ENCODE results near the gene SH3BP1. TPM values are rescaled to one million over a fixed set of nuclear protein-coding genes. Genes with fewer than 3 reads are reported as not detected.

SH3BP1 gene
- polyA plus RNA-seq, 2 of the 4 experiments (the other 2 are of a cell fraction): 1.8 to 2.7 TPM

GRCh38 chr22:37657590-37658132 lies 18.2 kb downstream of the SH3BP1 start:
- H3K9me3 ChIP-seq: no peaks in the 10 kb centered on the region
- POLR2A ChIA-PET: interaction anchor here (0.8 to 2.6 kb wide), 12 partner anchors 14 to 149 kb away, joined by 3 to 31 read pairs (median 5); partner anchors contain the start of genes GCAT, LGALS1 and NOL12
- H3K4me1 ChIP-seq: peaks cover 15% of the 10 kb centered on the region
- TF ChIP-seq CBX2 (IDR thresholded peaks at IDR 0.05; ENCODE audit: borderline replicate concordance, low read depth): no peak
- TF ChIP-seq MAZ (IDR thresholded peaks at IDR 0.05; ENCODE audit: borderline replicate concordance, low read depth, low read length): no peak
- TF ChIP-seq NPAS2 (CRISPR knock-in tag; IDR thresholded peaks at IDR 0.05; ENCODE audit: borderline replicate concordance): no peak
- no peak for TF ChIP-seq FOXS1 (CRISPR knock-in tag; IDR thresholded peaks at IDR 0.05)
- TF ChIP-seq RCOR1 (IDR thresholded peaks at IDR 0.05; ENCODE audit: low read depth, low read length): no peak
- no peak for TF ChIP-seq ZC3H11A (IDR thresholded peaks at IDR 0.05)
- TF ChIP-seq EHF (CRISPR knock-in tag; IDR thresholded peaks at IDR 0.05): no peak
- no peak for TF ChIP-seq HDAC2 (IDR thresholded peaks at IDR 0.05)
- TF ChIP-seq, protein P1, sequence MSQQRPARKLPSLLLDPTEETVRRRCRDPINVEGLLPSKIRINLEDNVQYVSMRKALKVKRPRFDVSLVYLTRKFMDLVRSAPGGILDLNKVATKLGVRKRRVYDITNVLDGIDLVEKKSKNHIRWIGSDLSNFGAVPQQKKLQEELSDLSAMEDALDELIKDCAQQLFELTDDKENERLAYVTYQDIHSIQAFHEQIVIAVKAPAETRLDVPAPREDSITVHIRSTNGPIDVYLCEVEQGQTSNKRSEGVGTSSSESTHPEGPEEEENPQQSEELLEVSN (IDR thresholded peaks at IDR 0.05; ENCODE audit: borderline replicate concordance, low read depth): no peak
- no peak for TF ChIP-seq RAD21 (conservative IDR thresholded peaks at IDR 0.05 in 1 of 2, IDR thresholded peaks at IDR 0.05 in 1 of 2)
- DNase-seq (ENCODE audit: low read depth in 1 of 2, low spot score in 1 of 2): no peak
- CTCF ChIA-PET: interaction anchor here (0.8 to 8.3 kb wide), 10 partner anchors 9 to 50 kb away, joined by 3 to 67 read pairs (median 4); partner anchors contain the start of genes GGA1, SH3BP1 and TRIOBP
- peak overlapping the region; percentile 88 for H3K4me2 ChIP-seq
- H3K27ac ChIP-seq: peak overlapping the region; percentile 66 to 80
- peak; percentile 27 to 45; a peak in 3 of 6 replicates for ATAC-seq
- WGBS (ENCODE audit: missing lambda C conversion rate): 8% methylated on average over 6 of the region's 6 CpGs
- peak overlapping the region; percentile 50 for H3K4me3 ChIP-seq
- no peak for FAIRE-seq

DNA sequence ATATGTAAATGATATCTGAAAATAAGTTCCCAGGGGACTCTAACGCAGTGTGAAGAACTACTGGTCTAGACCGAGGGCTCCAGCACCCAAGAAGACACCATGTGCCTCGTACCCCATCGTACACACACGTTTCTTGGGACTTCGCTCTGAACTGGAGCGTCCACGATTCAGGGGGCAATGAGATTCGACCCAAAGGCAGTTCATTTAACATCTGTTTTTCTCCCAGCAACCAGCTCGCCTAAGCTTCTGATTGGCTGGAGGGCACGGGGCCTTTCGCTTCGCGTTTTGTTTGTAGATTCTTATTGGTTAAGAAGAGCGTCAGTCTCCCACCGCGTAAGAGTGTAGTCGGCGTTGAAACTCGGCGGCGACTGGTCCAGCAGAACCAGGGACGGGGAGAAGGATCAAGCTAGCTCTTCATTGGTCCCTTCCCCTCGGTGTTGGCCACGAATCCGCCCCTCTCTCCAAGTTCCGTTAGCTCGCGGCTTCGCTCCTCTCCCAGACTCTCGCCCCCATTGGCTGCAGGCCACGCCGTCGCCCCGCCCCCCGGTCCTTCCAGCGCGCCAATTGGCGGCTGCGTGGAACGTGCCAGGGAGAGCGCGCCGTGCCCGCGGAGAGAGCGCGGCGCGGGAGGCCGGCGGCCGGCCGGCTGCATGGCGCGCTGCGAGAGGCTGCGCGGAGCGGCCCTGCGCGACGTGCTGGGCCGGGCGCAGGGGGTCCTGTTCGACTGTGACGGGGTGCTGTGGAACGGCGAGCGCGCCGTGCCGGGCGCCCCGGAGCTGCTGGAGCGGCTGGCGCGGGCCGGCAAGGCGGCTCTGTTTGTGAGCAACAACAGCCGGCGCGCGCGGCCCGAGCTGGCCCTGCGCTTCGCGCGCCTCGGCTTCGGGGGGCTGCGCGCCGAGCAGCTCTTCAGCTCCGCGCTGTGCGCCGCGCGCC lies 18.9 kb downstream of the SH3BP1 start, which contains the start of gene PDXP:
Gene PDXP (plus strand): TSS at position 591 of the 933 bp plus-strand sequence. CDS start 60 bp downstream, at position 651.
- DNase-seq (ENCODE audit: low read depth in 1 of 2, low spot score in 1 of 2) (peak; percentile 97 to 99), ATAC-seq (peak; percentile 97 to 99), FAIRE-seq (no peak)
- 6% methylated on average over 19 of the region's 101 CpGs for WGBS (ENCODE audit: missing lambda C conversion rate)
- peak within 1 kb of the TSS; percentile 77 to 92 for H3K27ac ChIP-seq
- CTCF ChIA-PET: interaction anchor here (0.8 to 8.3 kb wide), 10 partner anchors 10 to 51 kb away, joined by 3 to 67 read pairs (median 4); partner anchors contain the start of genes GGA1, SH3BP1 and TRIOBP
- TF ChIP-seq FOSL2 (IDR thresholded peaks at IDR 0.05): no peak
- TF ChIP-seq FOSL2 (CRISPR knock-in tag; IDR thresholded peaks at IDR 0.05): no peak
- TF ChIP-seq, protein P2, sequence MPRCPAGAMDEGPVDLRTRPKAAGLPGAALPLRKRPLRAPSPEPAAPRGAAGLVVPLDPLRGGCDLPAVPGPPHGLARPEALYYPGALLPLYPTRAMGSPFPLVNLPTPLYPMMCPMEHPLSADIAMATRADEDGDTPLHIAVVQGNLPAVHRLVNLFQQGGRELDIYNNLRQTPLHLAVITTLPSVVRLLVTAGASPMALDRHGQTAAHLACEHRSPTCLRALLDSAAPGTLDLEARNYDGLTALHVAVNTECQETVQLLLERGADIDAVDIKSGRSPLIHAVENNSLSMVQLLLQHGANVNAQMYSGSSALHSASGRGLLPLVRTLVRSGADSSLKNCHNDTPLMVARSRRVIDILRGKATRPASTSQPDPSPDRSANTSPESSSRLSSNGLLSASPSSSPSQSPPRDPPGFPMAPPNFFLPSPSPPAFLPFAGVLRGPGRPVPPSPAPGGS (IDR thresholded peaks at IDR 0.05): peak; percentile 57; the same call in 1 of the 3 replicates
- TF ChIP-seq, protein P1 (IDR thresholded peaks at IDR 0.05; ENCODE audit: borderline replicate concordance, low read depth): peak; percentile 82; the same call in 1 of the 2 replicates
- 0 out of 2 replicates have a peak, but pooled peaks have one; percentile 39 for TF ChIP-seq HOXB13 (CRISPR knock-in tag; IDR thresholded peaks at IDR 0.05; ENCODE audit: low read depth)
- no peak for TF ChIP-seq HDAC2 (IDR thresholded peaks at IDR 0.05)
- peak; percentile 64 for TF ChIP-seq POLR2A (IDR thresholded peaks at IDR 0.05; ENCODE audit: low read length)
- TF ChIP-seq RCOR1 (IDR thresholded peaks at IDR 0.05; ENCODE audit: low read depth, low read length): no peak
- TF ChIP-seq PBX3 (IDR thresholded peaks at IDR 0.05): peak; percentile 97
- TF ChIP-seq NR3C1 (IDR thresholded peaks at IDR 0.05): no peak
- TF ChIP-seq MYC (IDR thresholded peaks at IDR 0.05; ENCODE audit: borderline replicate concordance, low read length): no peak
- TF ChIP-seq BHLHE40 (IDR thresholded peaks at IDR 0.05; ENCODE audit: low read depth, low read length): 0 out of 2 replicates have a peak, but pooled peaks have one; percentile 43
- TF ChIP-seq ZSCAN20 (CRISPR knock-in tag; IDR thresholded peaks at IDR 0.05): no peak
- TF ChIP-seq RFX5 (IDR thresholded peaks at IDR 0.05): peak; percentile 98
- TF ChIP-seq, protein P3, sequence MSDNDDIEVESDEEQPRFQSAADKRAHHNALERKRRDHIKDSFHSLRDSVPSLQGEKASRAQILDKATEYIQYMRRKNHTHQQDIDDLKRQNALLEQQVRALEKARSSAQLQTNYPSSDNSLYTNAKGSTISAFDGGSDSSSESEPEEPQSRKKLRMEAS (IDR thresholded peaks at IDR 0.05): peak; percentile 77
- TF ChIP-seq JUN (IDR thresholded peaks at IDR 0.05): peak in 1 of 2 experiments; percentile 62; a peak in 1 of 5 replicates
- no peaks in the 10 kb centered on the region for H3K9me3 ChIP-seq
- H3K4me3 ChIP-seq: peak within 1 kb of the TSS; percentile 82
- peak within 1 kb of the TSS; percentile 98 for H3K4me2 ChIP-seq
- H3K4me1 ChIP-seq: peaks cover 15% of the 10 kb centered on the region
- POLR2A ChIA-PET: interaction anchor here (0.7 to 2.6 kb wide), 13 partner anchors 15 to 598 kb away, joined by 3 to 31 read pairs (median 5); partner anchors contain the start of genes GCAT, LGALS1 and NOL12
